ENCODE results near the gene GULP1.
"Not testable (repeated sequence)": the region's sequence is repeated elsewhere in the genome, so short reads cannot be mapped to it uniquely, and the experiment has no call there.

The GULP1 gene

GRCh38 chr2:188492751-188493150 lies 201.1 kb downstream of the GULP1 start:
- no peak for DNase-seq

DNA sequence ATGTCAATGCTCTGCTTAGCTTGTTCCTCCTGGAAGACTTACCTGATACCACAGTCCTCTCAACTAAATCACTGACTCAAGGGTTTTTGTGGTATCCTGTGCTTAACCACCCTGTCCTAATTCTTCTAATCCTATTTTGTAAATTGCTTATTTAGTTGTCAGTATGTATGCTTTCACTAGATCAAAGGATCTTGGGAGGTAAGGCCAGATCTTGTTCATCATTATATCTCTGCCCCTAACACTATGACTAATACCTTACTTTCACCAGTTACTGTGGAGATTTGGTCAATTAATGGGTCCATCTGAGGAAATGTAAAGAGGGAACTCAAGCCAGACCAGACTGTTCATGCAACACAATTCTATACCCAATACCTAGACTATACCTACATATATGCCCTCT lies 203.2 kb downstream of the GULP1 start:
- DNase-seq, result no peak

GRCh38 chr2:188495969-188496431 lies 204.3 kb downstream of the GULP1 start:
- no peak for DNase-seq

DNA sequence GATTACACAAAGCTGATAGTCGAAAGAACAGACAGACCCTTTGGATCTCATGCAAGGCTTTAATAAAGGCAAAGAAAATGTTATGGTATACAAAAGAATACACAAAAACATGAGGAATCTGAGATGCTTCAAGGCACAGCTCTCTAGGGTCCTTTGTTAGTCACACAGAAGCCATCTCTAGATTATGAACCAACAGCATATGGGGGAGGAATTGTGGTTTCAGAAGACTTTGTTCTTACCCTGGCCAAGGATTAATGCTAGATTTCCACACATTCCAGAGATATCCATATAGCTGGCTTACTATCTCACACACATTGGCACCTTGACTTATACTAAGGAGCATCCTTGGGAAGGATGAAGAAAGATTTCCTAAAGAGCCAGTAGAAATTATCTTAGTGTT lies 206.1 kb downstream of the GULP1 start:
- no peak for DNase-seq

- no peak for DNase-seq
Measured at GRCh38 chr2:188503975-188504374, 212.3 kb downstream of the GULP1 start.

- DNase-seq, result no peak
Measured at GRCh38 chr2:188506843-188507242, 215.2 kb downstream of the GULP1 start.

DNA sequence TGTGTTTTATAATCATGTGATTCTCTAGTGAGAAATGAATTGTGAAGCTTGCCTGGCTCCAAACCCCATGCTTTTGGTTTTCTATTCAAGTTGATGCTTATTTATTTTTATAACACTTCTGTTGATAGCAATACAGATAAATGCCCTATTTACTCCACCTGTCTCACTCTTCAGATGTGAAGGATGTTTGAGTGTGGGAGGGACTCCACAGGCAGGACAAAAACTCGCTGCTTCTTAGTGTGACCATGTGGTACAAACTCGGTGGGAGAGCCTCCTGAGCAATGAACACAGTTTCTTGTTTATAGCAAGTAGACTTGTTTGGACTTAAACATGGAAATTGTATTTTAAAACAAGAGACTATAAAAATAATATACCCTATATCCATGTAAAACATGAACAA lies 219.7 kb downstream of the GULP1 start:
- DNase-seq, result no peak

DNA sequence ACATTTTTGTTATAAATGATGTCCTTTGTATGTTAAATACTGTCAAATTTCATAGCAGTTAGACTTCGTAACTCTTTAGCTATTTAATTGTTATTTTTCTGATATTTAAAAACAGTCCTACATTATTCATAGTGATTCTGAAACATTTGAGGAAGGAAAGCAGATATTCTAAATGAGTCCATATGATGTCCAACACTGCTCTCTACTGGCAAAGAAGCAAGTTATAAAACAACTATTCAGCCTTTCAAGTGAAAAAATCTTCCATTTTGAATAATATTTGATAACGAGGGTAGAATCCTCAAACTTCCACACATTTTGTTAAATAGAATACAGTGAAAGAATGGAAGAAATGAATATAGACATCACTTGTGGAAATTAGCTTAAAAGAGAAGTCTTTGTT lies 220.8 kb downstream of the GULP1 start:
- DNase-seq, result no peak

GRCh38 chr2:188515918-188516317 lies 224.2 kb downstream of the GULP1 start:
- no peak for DNase-seq

GRCh38 chr2:188517549-188518215 lies 226.0 kb downstream of the GULP1 start:
- no peak for DNase-seq

- DNase-seq, result no peak
Measured at GRCh38 chr2:188518381-188518780, 226.7 kb downstream of the GULP1 start.

- no peak for DNase-seq
Measured at GRCh38 chr2:188519136-188519535, 227.5 kb downstream of the GULP1 start.

DNA sequence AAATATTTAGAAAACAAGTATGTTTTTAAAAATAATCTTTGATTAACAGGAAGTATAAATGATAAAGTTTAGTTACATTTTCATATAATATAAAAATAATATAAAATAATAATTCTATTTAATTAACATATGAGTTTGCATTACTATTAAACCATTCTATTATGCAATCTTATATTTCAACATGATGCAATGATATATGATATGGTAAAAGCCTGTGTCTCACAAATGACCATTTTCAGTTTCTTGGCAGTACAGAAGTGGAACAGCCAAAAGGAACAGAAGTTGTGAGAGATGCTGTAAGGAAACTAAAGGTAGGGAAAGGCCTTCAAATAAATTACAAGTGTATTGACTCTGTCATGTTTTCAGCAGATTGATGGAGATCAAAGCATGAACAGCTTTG lies 230.8 kb downstream of the GULP1 start:
- no peak for DNase-seq

DNA sequence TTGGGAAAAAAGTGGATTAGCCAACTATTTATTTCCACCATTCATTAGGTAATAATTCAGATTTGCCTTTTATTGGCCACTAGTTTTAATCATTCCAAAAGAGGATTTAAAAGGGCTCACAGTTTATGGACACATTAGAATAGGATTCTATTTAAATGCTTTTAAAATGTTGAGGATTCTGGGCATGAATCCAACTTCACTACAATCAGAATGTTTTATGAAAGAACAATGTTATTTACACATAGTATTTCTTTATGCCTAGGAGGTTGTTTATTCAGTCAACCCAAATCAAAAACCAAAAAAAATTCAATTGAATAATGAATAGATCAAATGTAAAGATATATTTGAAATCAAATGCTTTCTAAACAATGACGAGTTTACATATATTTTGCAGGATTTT lies 232.2 kb downstream of the GULP1 start:
- DNase-seq, result no peak

- no peak for DNase-seq
Measured at GRCh38 chr2:188524519-188525113, 232.9 kb downstream of the GULP1 start.

GRCh38 chr2:188526701-188527100 lies 235.0 kb downstream of the GULP1 start:
- DNase-seq, result no peak

DNA sequence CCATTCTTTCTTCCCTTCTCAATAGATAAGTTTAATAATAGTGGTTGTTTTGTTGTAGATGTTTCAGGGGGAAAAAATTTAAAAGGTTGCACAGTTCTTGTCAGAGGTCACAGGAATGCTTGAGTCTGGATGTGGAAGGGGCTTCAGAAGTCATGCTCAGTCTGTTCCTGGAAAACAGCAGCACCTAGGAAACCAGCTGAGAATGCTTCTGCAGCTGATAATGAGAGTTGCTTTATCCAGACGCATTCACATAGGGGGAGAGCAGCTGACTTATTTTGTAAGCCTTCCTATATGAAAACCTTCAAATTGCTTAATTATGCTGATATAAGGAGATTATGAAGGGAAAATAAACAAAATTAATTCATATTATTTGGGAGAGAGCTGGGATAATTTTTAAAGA lies 235.5 kb downstream of the GULP1 start:
- DNase-seq, result no peak

GRCh38 chr2:188527581-188527993 lies 235.9 kb downstream of the GULP1 start:
- no peak for DNase-seq

- no peak for DNase-seq
Measured at GRCh38 chr2:188529710-188530109, 238.0 kb downstream of the GULP1 start.

DNA sequence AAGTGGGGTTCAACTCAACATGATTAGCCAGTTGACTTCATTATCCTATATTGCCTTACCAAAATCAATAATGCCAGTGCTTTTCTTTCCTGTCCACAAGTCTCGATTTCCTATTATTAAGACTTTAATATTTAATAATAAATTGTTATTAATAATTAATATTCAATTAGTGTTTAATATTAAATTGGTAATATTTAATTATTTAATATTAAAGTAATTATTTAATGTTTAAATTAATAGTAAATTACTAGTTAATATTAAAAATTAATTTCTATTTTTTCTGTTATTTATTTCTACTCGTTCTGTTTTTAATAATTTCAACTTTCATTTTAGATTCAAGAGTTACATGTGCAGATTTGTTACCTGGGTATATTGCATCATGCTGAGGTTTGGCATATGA lies 243.2 kb downstream of the GULP1 start:
- DNase-seq, result no peak

DNA sequence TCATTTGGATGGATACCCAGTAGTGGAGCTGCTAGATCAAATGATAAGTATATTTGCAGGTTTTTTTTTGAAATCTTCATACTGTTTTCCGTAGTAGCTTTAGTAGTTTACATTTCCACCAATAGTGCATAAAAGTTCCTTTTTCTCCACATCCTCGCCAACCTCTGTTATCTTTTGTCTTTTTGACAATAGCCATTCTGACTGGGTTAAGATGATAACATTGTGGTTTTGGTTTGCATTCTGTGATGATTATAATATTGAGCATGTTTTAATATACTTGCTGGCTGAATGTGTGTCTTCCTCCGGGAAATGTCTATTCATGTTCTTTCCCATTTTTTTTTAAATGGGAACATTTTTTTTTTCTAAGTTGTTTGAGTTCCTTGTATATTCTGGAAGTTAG lies 260.0 kb downstream of the GULP1 start:
- DNase-seq, result no peak

DNA sequence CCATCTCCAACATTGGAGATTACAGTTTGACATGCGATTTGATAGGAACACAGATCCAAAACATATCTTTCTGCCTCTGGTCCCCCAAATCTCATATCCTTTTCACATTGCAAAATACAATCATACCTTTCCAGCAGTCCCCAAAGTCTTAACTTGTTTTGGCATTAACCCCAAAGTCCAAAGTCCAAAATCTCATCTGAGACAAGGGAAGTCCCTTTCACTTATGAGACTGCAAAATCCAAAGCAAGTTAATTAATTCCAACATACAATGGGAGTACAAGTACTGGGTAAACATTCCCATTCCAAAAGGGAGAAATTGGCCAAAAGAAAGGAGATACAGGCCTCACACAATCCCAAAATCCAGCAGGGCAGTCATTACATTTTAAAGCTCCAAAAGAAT lies 265.4 kb downstream of the GULP1 start:
- DNase-seq, result no peak

GRCh38 chr2:188559455-188559854 lies 267.8 kb downstream of the GULP1 start:
- DNase-seq, result not testable (repeated sequence)

DNA sequence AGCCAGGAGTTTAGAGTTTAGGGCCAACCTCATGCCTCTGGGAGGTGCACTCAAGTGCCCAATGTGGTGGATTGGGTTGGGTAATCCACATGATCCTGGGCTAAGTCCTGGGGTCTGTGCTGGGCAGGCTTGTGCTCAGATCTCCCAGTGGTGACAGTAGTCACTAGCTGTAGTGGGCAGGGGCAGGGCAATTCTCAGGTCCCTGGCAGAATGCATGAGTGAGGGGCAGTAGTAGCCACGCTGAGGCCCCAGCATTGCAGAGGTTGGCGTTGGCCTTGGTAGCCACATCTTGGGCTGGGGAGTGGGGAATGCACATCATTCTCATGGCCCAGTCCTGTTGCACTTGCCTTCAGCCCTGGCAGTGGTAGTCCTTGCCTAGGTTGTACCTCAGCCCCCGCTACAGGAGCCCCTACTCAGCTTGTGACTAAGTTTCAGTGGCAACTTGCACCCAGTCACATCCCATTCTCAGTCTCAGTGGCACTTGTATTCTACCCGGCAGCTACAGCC lies 269.9 kb downstream of the GULP1 start:
- DNase-seq, result no peak
